OCI-LY3 (cell line): ENCODE data around the gene EFHC1.

Experiments
- H2AFZ ChIP-seq: fragments of 200-600, 300-600 bp; shearing (Covaris generic); 2 replicates; pipeline ENCODE4 v1.6.0; 2014; ENCODE audit warnings: antibody characterized with exemption, low read depth, low read length
- H3K27ac ChIP-seq: fragments of 200-600, 300-600 bp; sonication (generic); 2 replicates; pipeline ENCODE4 v1.5.1; 2014; ENCODE audit warnings: mild to moderate bottlenecking, low read length, moderate library complexity, mixed read lengths
- H3K27me3 ChIP-seq: fragments of 200-600, 300-600 bp; sonication (generic); 2 replicates; pipeline ENCODE4 v1.6.1; 2014; ENCODE audit warnings: low read depth, low read length, mixed read lengths
- H3K36me3 ChIP-seq: fragments of 200-600, 300-600 bp; sonication (generic); replicated peaks from 2 replicates; pipeline ENCODE3; 2014; ENCODE audit warnings: low read depth, low read length, mixed read lengths
- H3K4me1 ChIP-seq: fragments of 300-600, 200-600 bp; sonication (generic); 2 replicates; pipeline ENCODE4 v1.6.1; 2014; ENCODE audit warnings: low read length, mixed read lengths
- H3K4me2 ChIP-seq: fragments of 200-600, 300-600 bp; sonication (generic); 2 replicates; pipeline ENCODE4 v1.6.1; 2014; ENCODE audit warnings: low read length, mixed read lengths
- H3K4me3 ChIP-seq: fragments of 300-600, 200-600 bp; sonication (generic); 2 replicates; pipeline ENCODE4 v1.5.1; 2014; ENCODE audit warnings: antibody characterized with exemption, mild to moderate bottlenecking, low read length, moderate library complexity
- H3K79me2 ChIP-seq: fragments of 300-600, 200-600 bp; shearing (Covaris generic); 2 replicates; pipeline ENCODE4 v1.6.1; 2014; ENCODE audit warnings: mild to moderate bottlenecking, low read length, mixed read lengths
- H3K9ac ChIP-seq: fragments of 300-600, 200-600 bp; shearing (Covaris generic); 2 replicates; pipeline ENCODE4 v1.6.0; 2014; ENCODE audit warnings: mild to moderate bottlenecking, low read length, moderate library complexity
- H3K9me3 ChIP-seq: fragments of 200-600, 300-600 bp; shearing (Covaris generic); 2 replicates; pipeline ENCODE4 v1.6.1; 2014; ENCODE audit warnings: low read length, mixed read lengths; ENCODE audit not compliant: insufficient read depth
- H4K20me1 ChIP-seq: fragments of 200-600, 300-600 bp; sonication (generic); 2 replicates; pipeline ENCODE4 v1.6.1; 2016; ENCODE audit warnings: low read length, mixed read lengths; ENCODE audit not compliant: insufficient read depth
- EZH2phosphoT487 ChIP-seq: fragments of 200-600 bp; shearing (Covaris generic); IDR thresholded peaks from 2 replicates; pipeline ENCODE4 v1.6.1; 2018; ENCODE audit warnings: antibody characterized with exemption, mixed run types, low read depth
- TF ChIP-seq, protein P1 (sequence below): fragments of 200-600, 300-600 bp; sonication (generic); IDR thresholded peaks from 2 replicates; pipeline ENCODE4 v1.5.1; 2014; ENCODE audit warnings: antibody characterized with exemption, low read length, low read depth

Gene EFHC1

DNA sequence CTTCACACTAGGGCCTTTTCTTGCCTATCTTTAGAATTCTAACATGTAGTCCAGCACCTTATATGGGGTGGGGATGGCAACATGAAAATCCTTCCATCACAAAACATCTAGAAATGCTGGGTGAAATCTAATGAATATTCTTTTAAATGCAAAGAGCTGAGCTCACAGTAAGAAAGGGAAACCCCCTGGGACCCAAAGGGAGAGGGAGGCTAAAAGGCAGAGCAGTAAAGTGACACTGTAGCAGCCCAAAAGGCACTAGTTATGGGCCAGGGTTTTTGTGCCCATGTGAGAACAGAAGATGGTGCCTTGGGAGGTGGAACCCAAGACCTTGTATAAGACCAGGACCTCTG is 90.0 kb downstream of the EFHC1 start:
- TF ChIP-seq, protein P1, sequence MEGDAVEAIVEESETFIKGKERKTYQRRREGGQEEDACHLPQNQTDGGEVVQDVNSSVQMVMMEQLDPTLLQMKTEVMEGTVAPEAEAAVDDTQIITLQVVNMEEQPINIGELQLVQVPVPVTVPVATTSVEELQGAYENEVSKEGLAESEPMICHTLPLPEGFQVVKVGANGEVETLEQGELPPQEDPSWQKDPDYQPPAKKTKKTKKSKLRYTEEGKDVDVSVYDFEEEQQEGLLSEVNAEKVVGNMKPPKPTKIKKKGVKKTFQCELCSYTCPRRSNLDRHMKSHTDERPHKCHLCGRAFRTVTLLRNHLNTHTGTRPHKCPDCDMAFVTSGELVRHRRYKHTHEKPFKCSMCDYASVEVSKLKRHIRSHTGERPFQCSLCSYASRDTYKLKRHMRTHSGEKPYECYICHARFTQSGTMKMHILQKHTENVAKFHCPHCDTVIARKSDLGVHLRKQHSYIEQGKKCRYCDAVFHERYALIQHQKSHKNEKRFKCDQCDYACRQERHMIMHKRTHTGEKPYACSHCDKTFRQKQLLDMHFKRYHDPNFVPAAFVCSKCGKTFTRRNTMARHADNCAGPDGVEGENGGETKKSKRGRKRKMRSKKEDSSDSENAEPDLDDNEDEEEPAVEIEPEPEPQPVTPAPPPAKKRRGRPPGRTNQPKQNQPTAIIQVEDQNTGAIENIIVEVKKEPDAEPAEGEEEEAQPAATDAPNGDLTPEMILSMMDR, result no peak
- TF ChIP-seq EZH2phosphoT487, result no peak
- Histone ChIP-seq H4K20me1 (no peaks in the 10 kb centered on the region), H3K9me3 (no peaks in the 10 kb centered on the region), H3K4me2 (peak overlapping the region; percentile 25), H3K9ac (no peak overlapping the region), H3K27me3 (no peaks in the 10 kb centered on the region), H3K4me3 (no peak overlapping the region), H3K36me3 (peaks cover 56% of the 10 kb centered on the region), H3K27ac (peak overlapping the region; percentile 33), H2AFZ (no peak overlapping the region), H3K79me2 (no peaks in the 10 kb centered on the region), H3K4me1 (peaks cover 24% of the 10 kb centered on the region)

DNA sequence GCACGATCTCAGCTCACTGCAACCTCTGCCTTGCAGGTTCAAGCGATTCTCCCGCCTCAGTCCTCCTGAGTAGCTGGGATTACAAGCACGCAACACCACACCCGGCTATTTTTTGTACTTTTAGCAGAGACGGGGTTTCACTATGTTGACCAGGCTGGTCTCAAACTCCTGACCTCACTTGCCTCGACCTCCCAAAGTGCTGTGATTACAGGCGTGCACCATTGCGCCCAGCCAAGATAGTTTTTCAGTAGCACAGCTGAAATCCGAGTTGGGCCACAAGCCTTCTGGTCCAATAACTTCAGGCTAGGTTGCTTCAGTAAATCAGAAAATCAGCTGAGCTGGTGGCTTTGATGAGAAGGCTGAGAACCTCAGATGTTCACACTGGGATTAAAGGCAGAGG is 91.0 kb downstream of the EFHC1 start:
- H3K36me3 ChIP-seq, result peaks cover 64% of the 10 kb centered on the region
- no peak overlapping the region for H3K27ac ChIP-seq
- H3K9ac ChIP-seq, result no peak overlapping the region
- H3K79me2 ChIP-seq, result no peaks in the 10 kb centered on the region
- H3K9me3 ChIP-seq, result no peaks in the 10 kb centered on the region
- no peaks in the 10 kb centered on the region for H3K27me3 ChIP-seq
- H3K4me1 ChIP-seq, result peaks cover 17% of the 10 kb centered on the region
- H4K20me1 ChIP-seq, result no peaks in the 10 kb centered on the region
- no peak overlapping the region for H2AFZ ChIP-seq
- H3K4me2 ChIP-seq, result no peak overlapping the region
- no peak overlapping the region for H3K4me3 ChIP-seq
- no peak for TF ChIP-seq EZH2phosphoT487
- TF ChIP-seq, protein P1, result no peak

DNA sequence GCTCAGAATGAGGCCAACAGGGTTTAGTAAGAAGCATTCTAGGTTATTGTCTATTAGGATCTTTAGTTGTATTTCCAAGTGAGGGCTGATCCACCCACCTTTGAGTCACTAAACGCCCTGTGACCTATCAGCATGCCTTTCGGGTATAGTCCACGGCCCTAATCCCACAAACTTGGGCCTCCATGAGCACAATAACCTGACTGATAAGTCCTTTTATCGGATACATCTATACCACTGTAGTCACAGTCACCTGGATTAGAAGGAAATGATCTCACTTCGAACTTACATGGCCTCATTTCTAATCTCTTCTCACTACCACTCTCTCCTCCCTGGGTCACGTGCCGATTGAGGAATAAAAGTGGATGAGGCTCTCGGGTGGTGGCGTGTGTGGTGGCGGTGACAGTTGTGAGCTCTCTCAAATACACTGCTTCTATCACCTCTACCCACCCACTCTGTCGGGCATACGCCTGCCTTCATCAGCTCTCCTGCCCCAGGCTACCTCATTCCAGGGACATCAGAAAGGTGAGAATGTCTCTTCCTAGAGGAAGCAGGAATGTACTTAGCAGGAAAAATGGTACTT is 91.5 kb downstream of the EFHC1 start:
- Histone ChIP-seq H3K4me3 (no peak overlapping the region), H3K27me3 (no peaks in the 10 kb centered on the region), H3K9me3 (no peaks in the 10 kb centered on the region), H3K79me2 (no peaks in the 10 kb centered on the region), H2AFZ (no peak overlapping the region), H3K36me3 (peaks cover 68% of the 10 kb centered on the region), H3K4me1 (peaks cover 17% of the 10 kb centered on the region), H3K27ac (no peak overlapping the region), H3K9ac (no peak overlapping the region), H3K4me2 (no peak overlapping the region), H4K20me1 (no peaks in the 10 kb centered on the region)
- no peak for TF ChIP-seq EZH2phosphoT487

DNA sequence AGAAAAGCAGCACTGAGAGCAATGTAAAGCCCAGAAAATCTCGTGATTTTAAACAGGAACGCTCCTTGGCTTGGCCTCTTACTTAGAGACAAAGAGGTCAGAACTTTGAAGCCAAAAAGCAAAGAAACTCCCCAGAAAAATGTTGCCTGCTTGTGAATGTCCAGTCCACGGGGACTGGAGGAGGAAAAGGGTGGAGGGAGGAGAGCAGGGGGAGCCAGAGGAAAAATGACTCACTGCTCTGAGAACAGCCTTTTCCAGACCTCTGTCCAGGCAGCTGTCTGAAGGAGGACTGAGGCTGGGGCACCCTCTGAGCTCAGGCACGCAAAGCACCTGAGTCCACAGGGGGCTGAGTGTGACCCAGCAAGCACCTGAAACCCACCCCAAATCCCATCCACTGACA is 92.1 kb downstream of the EFHC1 start:
- H3K4me3 ChIP-seq, result no peak overlapping the region
- H3K9me3 ChIP-seq, result no peaks in the 10 kb centered on the region
- H3K9ac ChIP-seq, result no peak overlapping the region
- no peak overlapping the region for H3K4me2 ChIP-seq
- no peaks in the 10 kb centered on the region; the same call in 1 of the 2 replicates for H3K79me2 ChIP-seq
- H3K36me3 ChIP-seq, result peaks cover 67% of the 10 kb centered on the region
- no peaks in the 10 kb centered on the region for H4K20me1 ChIP-seq
- TF ChIP-seq, protein P1, result no peak
- TF ChIP-seq EZH2phosphoT487, result no peak
- H3K27me3 ChIP-seq, result no peaks in the 10 kb centered on the region
- no peak overlapping the region for H2AFZ ChIP-seq
- no peak overlapping the region for H3K27ac ChIP-seq
- H3K4me1 ChIP-seq, result peaks cover 21% of the 10 kb centered on the region

DNA sequence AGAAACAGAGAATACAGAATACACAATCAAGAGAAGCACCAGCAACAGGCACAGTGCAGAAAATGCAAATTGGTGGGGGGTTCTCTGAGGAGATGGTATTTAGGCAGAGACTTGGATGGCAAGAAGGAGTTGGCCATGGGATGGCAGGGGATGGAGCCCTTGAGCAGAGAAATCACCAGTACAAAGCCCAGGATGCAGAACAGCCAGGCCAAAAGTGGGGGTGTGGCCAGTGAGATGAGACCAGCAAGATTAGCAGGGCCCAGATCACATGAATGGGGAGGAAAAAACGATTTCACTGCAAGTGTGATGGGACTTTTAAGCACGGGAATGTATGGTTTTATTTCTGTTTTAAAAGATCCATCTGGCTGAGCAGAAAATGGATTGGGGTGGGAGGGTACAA is 93.3 kb downstream of the EFHC1 start:
- Histone ChIP-seq H3K4me3 (no peak overlapping the region), H3K27ac (no peak overlapping the region), H3K27me3 (no peaks in the 10 kb centered on the region), H4K20me1 (no peaks in the 10 kb centered on the region), H2AFZ (no peak overlapping the region), H3K4me2 (no peak overlapping the region), H3K4me1 (peaks cover 32% of the 10 kb centered on the region), H3K9ac (no peak overlapping the region), H3K36me3 (peaks cover 60% of the 10 kb centered on the region), H3K9me3 (no peaks in the 10 kb centered on the region), H3K79me2 (peaks cover 7% of the 10 kb centered on the region)
- TF ChIP-seq, protein P1, result no peak
- no peak for TF ChIP-seq EZH2phosphoT487
